Vagina (tissue), 2 donors: ENCODE results near the gene HELZ. TPM values are rescaled to one million over a fixed set of nuclear protein-coding genes. Genes with fewer than 3 reads are reported as not detected.
"Not testable (repeated sequence)": the region's sequence is repeated elsewhere in the genome, so short reads cannot be mapped to it uniquely, and the experiment has no call there.

Source experiments
- DNase-seq, 2 donors: peaks; one replicate each; pipeline ENCODE4 v3.0.0-alpha.2; 2017; ENCODE audit errors: extremely low spot score in 2 of 2
- H3K27ac ChIP-seq: fragments of 200-600 bp; sonication (generic); one replicate; pipeline ENCODE4 v1.5.1; 2019
- H3K27me3 ChIP-seq: fragments of 200-600 bp; sonication (generic); one replicate; pipeline ENCODE4 v1.5.1; 2019
- H3K36me3 ChIP-seq, 2 donors: fragments of 200-600 bp; sonication (generic); one replicate each; pipeline ENCODE4 v1.5.1; 2017 to 2019
- H3K4me1 ChIP-seq: fragments of 200-600 bp; sonication (generic); one replicate; pipeline ENCODE4 v1.5.1; 2019
- H3K4me3 ChIP-seq, 2 donors: fragments of 200-600 bp; sonication (generic); 1 replicate in 1 of 2; 2 replicates in 1 of 2; pipeline ENCODE4 v1.5.1; 2016 to 2019
- H3K9me3 ChIP-seq: fragments of 200-600 bp; sonication (generic); one replicate; pipeline ENCODE4 v1.5.1; 2019
- CTCF ChIP-seq, 3 experiments: fragments of 450-650 bp in 2 of 3; fragments of 200-600 bp in 1 of 3; sonication (generic) in 1 of 3; IDR thresholded peaks; one replicate each; pipeline ENCODE4 v1.5.1; 2017 to 2019; ENCODE audit warnings: antibody characterized with exemption in 3 of 3, mild to moderate bottlenecking in 2 of 3, moderate library complexity in 2 of 3
- POLR2A ChIP-seq, 2 donors: fragments of 450-650 bp; IDR thresholded peaks; one replicate each; pipeline ENCODE4 v1.6.1; 2017; ENCODE audit warnings: antibody characterized with exemption in 2 of 2, mild to moderate bottlenecking in 2 of 2, moderate library complexity in 2 of 2
- POLR2AphosphoS5 ChIP-seq, 2 donors: sonication (generic); formaldehyde crosslinking; IDR thresholded peaks; one replicate each; pipeline ENCODE4 v1.9.0; 2017; ENCODE audit warnings: antibody characterized with exemption in 2 of 2, mild to moderate bottlenecking in 2 of 2, low read depth in 1 of 2; ENCODE audit not compliant: insufficient read depth in 1 of 2
- intact Hi-C: fragments of 100-400 bp; cut with DNase I; formaldehyde crosslinking; loops from one replicate; pipeline ENCODE4 v1.15.1; 2023
- total RNA-seq: library from RNA; depleted of rRNA; stranded (reverse); fragments of >200 nt; gene quantifications from one replicate; pipeline ENCODE4 v1.2.3, GENCODE V29; 2016

The HELZ gene
- total RNA-seq, 1 donor from 2014 or later = 31.4 TPM

GRCh38 chr17:67273900-67274299, 28.9 kb upstream of the HELZ start:
- no peak overlapping the region for H3K27ac ChIP-seq
- TF ChIP-seq POLR2A (IDR thresholded peaks at IDR 0.05) (no peak), POLR2AphosphoS5 (IDR thresholded peaks at IDR 0.05; ENCODE audit: insufficient read depth in 1 of 2, low read depth in 1 of 2) (no peak), CTCF (IDR thresholded peaks at IDR 0.05) (no peak)
- DNase-seq = no peak
- H3K4me1 ChIP-seq = no peaks in the 10 kb centered on the region
- no peak overlapping the region for H3K4me3 ChIP-seq
- intact Hi-C loops = no loop called here
- H3K9me3 ChIP-seq = no peaks in the 10 kb centered on the region
- no peaks in the 10 kb centered on the region for H3K27me3 ChIP-seq
- no peaks in the 10 kb centered on the region for H3K36me3 ChIP-seq

GRCh38 chr17:67272312-67273047, 27.5 kb upstream of the HELZ start:
- Histone ChIP-seq H3K27ac (no peak overlapping the region), H3K36me3 (no peaks in the 10 kb centered on the region), H3K9me3 (no peaks in the 10 kb centered on the region), H3K4me3 (no peak overlapping the region), H3K27me3 (no peaks in the 10 kb centered on the region), H3K4me1 (no peaks in the 10 kb centered on the region)
- TF ChIP-seq CTCF (IDR thresholded peaks at IDR 0.05) (no peak), POLR2AphosphoS5 (IDR thresholded peaks at IDR 0.05; ENCODE audit: insufficient read depth in 1 of 2, low read depth in 1 of 2) (no peak), POLR2A (IDR thresholded peaks at IDR 0.05) (no peak)
- intact Hi-C loops = no loop called here
- no peak for DNase-seq

GRCh38 chr17:67271187-67271586, 26.2 kb upstream of the HELZ start:
- H3K36me3 ChIP-seq, H3K9me3 ChIP-seq, H3K4me1 ChIP-seq, H3K27ac ChIP-seq, DNase-seq, intact Hi-C loops, H3K4me3 ChIP-seq, H3K27me3 ChIP-seq: not testable (repeated sequence)

GRCh38 chr17:67270416-67270815, 25.4 kb upstream of the HELZ start:
- no peak overlapping the region for H3K4me3 ChIP-seq
- no peaks in the 10 kb centered on the region for H3K4me1 ChIP-seq
- no peaks in the 10 kb centered on the region for H3K9me3 ChIP-seq
- intact Hi-C loops = no loop called here
- no peaks in the 10 kb centered on the region for H3K27me3 ChIP-seq
- no peak for DNase-seq
- no peak for TF ChIP-seq CTCF (IDR thresholded peaks at IDR 0.05)
- no peak for TF ChIP-seq POLR2AphosphoS5 (IDR thresholded peaks at IDR 0.05; ENCODE audit: insufficient read depth in 1 of 2, low read depth in 1 of 2)
- TF ChIP-seq POLR2A (IDR thresholded peaks at IDR 0.05) = no peak
- H3K27ac ChIP-seq = no peak overlapping the region
- H3K36me3 ChIP-seq = no peaks in the 10 kb centered on the region

- DNase-seq = no peak
- intact Hi-C loops = no loop called here
- no peak for TF ChIP-seq POLR2A (IDR thresholded peaks at IDR 0.05)
- TF ChIP-seq POLR2AphosphoS5 (IDR thresholded peaks at IDR 0.05; ENCODE audit: insufficient read depth in 1 of 2, low read depth in 1 of 2) = no peak
- no peak for TF ChIP-seq CTCF (IDR thresholded peaks at IDR 0.05)
- H3K36me3 ChIP-seq = no peaks in the 10 kb centered on the region
- no peaks in the 10 kb centered on the region for H3K27me3 ChIP-seq
- H3K4me1 ChIP-seq = no peaks in the 10 kb centered on the region
- no peaks in the 10 kb centered on the region for H3K9me3 ChIP-seq
- no peak overlapping the region for H3K4me3 ChIP-seq
- no peak overlapping the region for H3K27ac ChIP-seq
These were observed 21.5 kb upstream of the HELZ start for GRCh38 chr17:67266496-67266895.
